Measurements from ENCODE around the gene CCDC69. TPM values are rescaled to one million over a fixed set of nuclear protein-coding genes. Genes with fewer than 3 reads are reported as not detected.

The CCDC69 gene
- total and polyA plus RNA-seq, 4 donors, result 15.4 to 73.6 (median 61.9) TPM

DNA sequence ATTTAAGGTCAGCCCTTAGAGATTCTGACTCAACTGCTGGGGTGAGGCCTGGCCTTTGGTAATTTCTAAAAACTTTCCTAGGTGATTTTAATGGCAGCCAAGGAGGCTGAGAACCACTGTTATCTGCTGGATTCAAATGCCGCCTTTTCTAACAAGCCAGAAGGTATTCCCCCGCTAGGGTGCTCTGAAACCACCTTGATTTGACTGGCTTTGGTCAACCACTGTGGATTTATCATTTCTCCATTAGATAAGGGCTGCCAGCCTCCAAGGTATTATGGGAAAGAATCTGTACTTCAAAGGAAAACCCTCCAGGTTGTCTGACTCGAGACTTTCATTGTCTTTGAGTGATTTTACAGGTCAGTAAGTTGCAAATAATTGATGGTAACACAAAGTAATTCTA is 70.6 kb downstream of the CCDC69 start:
- H3K9me3 ChIP-seq (ENCODE audit: control insufficient read depth in 4 of 4, insufficient read depth in 3 of 4, low read length in 3 of 4), result no peaks in the 10 kb centered on the region
- no peaks in the 10 kb centered on the region for H3K27me3 ChIP-seq (ENCODE audit: control insufficient read depth in 3 of 3, insufficient read depth in 3 of 3, low read length in 2 of 3)
- 87 to 93% methylated on average over 3 of the region's 3 CpGs for WGBS, 2 donors
- peaks cover 0 to 2% (median 0%) of the 10 kb centered on the region in 4 donors for H3K36me3 ChIP-seq (ENCODE audit: control insufficient read depth in 4 of 4, insufficient read depth in 4 of 4, low read length in 4 of 4)
- H3K4me1 ChIP-seq (ENCODE audit: control insufficient read depth in 5 of 5, insufficient read depth in 5 of 5, low read length in 5 of 5), result peaks cover 23 to 58% (median 31%) of the 10 kb centered on the region in 5 donors
- no peak for DNase-seq
- no peak for TF ChIP-seq CTCF (IDR thresholded peaks at IDR 0.05; ENCODE audit: control extremely low read depth, extremely low read depth)
- no peak overlapping the region for H3K9ac ChIP-seq (ENCODE audit: insufficient read depth in 1 of 2, low read length in 2 of 2)
- H3K4me3 ChIP-seq, result no peak overlapping the region
- H3K27ac ChIP-seq (ENCODE audit: low read depth in 1 of 2, low read length in 1 of 2), result no peak overlapping the region
- no peak for ATAC-seq (ENCODE audit: insufficient read depth, low FRiP score)

GRCh38 chr5:151151793-151152192 is 72.1 kb downstream of the CCDC69 start:
- no peaks in the 10 kb centered on the region for H3K27me3 ChIP-seq (ENCODE audit: control insufficient read depth in 3 of 3, insufficient read depth in 3 of 3, low read length in 2 of 3)
- ATAC-seq (ENCODE audit: insufficient read depth, low FRiP score) (peak; percentile 56), DNase-seq (peak in 1 of 3 donors; percentile 22)
- H3K4me3 ChIP-seq, result no peak overlapping the region
- peak overlapping the region; percentile 9 to 44 for H3K9ac ChIP-seq (ENCODE audit: insufficient read depth in 1 of 2, low read length in 2 of 2)
- no peak for TF ChIP-seq CTCF (IDR thresholded peaks at IDR 0.05; ENCODE audit: control extremely low read depth, extremely low read depth)
- no peaks in the 10 kb centered on the region for H3K9me3 ChIP-seq (ENCODE audit: control insufficient read depth in 4 of 4, insufficient read depth in 3 of 4, low read length in 3 of 4)
- peaks cover 23 to 49% (median 26%) of the 10 kb centered on the region in 5 donors for H3K4me1 ChIP-seq (ENCODE audit: control insufficient read depth in 5 of 5, insufficient read depth in 5 of 5, low read length in 5 of 5)
- H3K36me3 ChIP-seq (ENCODE audit: control insufficient read depth in 4 of 4, insufficient read depth in 4 of 4, low read length in 4 of 4), result peaks cover 3 to 7% (median 5%) of the 10 kb centered on the region in 4 donors
- peak overlapping the region; percentile 17 to 29 for H3K27ac ChIP-seq (ENCODE audit: low read depth in 1 of 2, low read length in 1 of 2)
- 28 to 60% methylated on average over 5 of the region's 5 CpGs for WGBS, 2 donors

DNA sequence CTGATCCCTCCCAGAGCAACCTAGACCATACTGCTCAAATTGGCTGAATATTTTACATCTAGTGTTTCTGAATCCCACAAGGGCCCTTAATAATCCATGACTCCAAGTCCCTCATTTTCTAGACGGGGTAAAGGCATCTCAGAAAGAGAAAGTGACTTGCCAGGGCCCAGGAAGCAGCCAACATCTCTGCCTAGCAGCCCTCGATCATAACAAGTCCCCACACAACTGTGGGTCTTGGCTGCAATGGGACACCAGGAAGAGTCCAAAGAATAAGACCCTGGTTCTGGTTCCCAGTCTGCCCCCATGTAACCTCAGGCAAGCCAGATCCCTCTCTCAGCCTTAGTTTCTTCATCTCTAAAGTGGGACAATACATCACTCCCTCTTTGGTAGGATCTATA is 72.6 kb downstream of the CCDC69 start:
- Histone ChIP-seq H3K9ac (ENCODE audit: insufficient read depth in 1 of 2, low read length in 2 of 2) (peak overlapping the region; percentile 9 to 44), H3K4me3 (no peak overlapping the region), H3K4me1 (ENCODE audit: control insufficient read depth in 5 of 5, insufficient read depth in 5 of 5, low read length in 5 of 5) (peaks cover 21 to 44% (median 23%) of the 10 kb centered on the region in 5 donors), H3K27me3 (ENCODE audit: control insufficient read depth in 3 of 3, insufficient read depth in 3 of 3, low read length in 2 of 3) (no peaks in the 10 kb centered on the region), H3K9me3 (ENCODE audit: control insufficient read depth in 4 of 4, insufficient read depth in 3 of 4, low read length in 3 of 4) (no peaks in the 10 kb centered on the region), H3K27ac (ENCODE audit: low read depth in 1 of 2, low read length in 1 of 2) (peak overlapping the region; percentile 1 to 29), H3K36me3 (ENCODE audit: control insufficient read depth in 4 of 4, insufficient read depth in 4 of 4, low read length in 4 of 4) (peaks cover 3 to 12% (median 9%) of the 10 kb centered on the region in 4 donors)
- DNase-seq (no peak), ATAC-seq (ENCODE audit: insufficient read depth, low FRiP score) (no peak)
- TF ChIP-seq CTCF (IDR thresholded peaks at IDR 0.05; ENCODE audit: control extremely low read depth, extremely low read depth), result no peak
- 33 to 37% methylated on average over 2 of the region's 2 CpGs for WGBS, 2 donors

All from lung (tissue), 12 donors.